IPS-18a (cell line): Measurements from ENCODE around the gene TPO.

Experiments
- H3K27ac ChIP-seq: one replicate; pipeline ENCODE4 v1.5.1; 2013; ENCODE audit warnings: low read length
- H3K27me3 ChIP-seq: one replicate; pipeline ENCODE4 v1.6.1; 2013; ENCODE audit warnings: mild to moderate bottlenecking, low read length; ENCODE audit not compliant: control insufficient read depth, insufficient read depth
- H3K36me3 ChIP-seq: one replicate; pipeline ENCODE4 v1.6.1; 2013; ENCODE audit warnings: low read depth, low read length; ENCODE audit not compliant: control insufficient read depth
- H3K4me1 ChIP-seq: one replicate; pipeline ENCODE4 v1.6.1; 2013; ENCODE audit warnings: low read depth, low read length; ENCODE audit not compliant: control insufficient read depth
- H3K4me3 ChIP-seq: one replicate; pipeline ENCODE4 v1.5.1; 2013; ENCODE audit warnings: low read length
- H3K9ac ChIP-seq: one replicate; pipeline ENCODE4 v1.6.1; 2013; ENCODE audit warnings: mild to moderate bottlenecking, low read length, moderate library complexity
- H3K9me3 ChIP-seq: one replicate; pipeline ENCODE4 v1.6.1; 2013; ENCODE audit warnings: low read depth, low read length; ENCODE audit not compliant: control insufficient read depth

TPO gene

DNA sequence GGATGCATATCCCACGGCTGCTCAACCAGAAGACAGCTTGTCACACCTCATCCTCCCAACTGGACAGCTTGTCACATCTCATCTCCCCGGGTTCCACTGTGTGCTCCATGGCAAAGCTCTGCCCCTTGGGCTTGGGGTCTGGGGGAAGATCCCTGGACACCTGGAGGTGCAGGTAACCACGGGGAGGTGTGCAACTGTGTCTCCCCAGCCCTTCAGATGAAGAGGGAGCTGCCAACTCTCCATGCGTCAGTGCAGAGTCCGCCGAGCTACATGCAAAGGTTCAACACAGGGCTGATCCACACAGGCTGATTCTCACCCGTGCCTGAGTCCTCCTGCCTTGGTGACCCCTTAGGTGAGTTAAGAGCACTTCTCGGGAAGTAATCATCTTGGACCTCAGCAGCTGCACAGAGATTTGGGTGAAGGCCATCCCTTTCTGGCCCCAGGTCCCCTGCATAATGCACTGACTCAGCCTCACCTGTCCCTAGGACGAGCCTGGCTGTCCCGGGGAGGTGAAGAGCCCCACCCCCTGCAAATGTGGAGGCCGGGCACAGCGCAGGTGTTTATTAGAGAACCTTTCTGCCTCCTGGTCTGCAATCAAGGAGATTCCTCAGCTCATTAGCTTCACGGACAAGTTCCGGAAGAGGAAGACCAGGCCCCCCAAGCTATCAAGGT, 173.1 kb downstream of the TPO start:
- Histone ChIP-seq H3K9me3 (no peaks in the 10 kb centered on the region), H3K27ac (no peak overlapping the region), H3K9ac (no peak overlapping the region)

DNA sequence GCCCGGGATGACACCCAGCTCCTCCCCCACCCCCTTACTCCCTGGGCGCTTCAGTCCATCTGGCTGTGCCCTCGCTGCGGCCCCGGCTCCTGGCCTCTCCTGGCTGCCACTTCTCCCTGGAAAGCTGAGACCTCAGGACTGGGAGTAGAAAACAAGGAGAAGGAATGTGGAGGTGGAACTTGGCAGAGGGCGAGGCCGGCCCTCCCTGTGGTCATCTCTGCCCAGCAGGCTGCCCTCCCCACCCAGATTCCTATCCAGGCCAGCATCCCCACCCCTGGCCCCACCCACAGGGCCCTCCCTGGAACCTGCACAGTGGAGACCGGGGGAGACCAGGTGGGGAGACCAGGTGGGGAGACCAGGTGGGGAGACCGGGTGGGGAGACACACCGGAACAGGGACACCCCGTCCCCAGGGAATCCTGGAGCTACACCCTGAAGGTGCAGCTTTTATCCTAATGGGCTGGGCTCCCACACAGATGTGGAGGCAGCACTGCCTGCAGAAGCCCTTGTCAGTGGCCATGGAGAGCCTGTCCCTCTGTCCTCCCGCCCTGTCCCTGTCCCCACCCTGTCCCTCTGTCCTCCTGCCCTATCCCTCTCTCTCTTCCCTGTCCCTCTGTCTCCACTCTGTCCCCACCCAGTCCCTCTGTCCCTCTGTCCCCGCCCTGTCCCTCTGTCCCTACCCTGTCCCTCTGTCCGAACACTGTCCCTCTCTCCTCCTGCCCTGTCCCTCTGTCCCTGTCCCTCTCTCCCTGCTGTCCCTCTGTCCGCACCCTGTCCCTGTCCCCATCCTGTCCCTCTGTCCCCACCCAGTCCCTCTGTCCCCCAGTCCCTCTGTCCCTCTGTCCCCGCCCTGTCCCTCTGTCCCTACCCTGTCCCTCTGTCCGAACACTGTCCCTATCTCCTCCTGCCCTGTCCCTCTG, 173.9 kb downstream of the TPO start:
- H3K36me3 ChIP-seq = no peaks in the 10 kb centered on the region
- no peaks in the 10 kb centered on the region for H3K9me3 ChIP-seq
- no peak overlapping the region for H3K27ac ChIP-seq
- H3K4me3 ChIP-seq = no peak overlapping the region
- no peaks in the 10 kb centered on the region for H3K27me3 ChIP-seq
- no peak overlapping the region for H3K9ac ChIP-seq
- peaks cover 12% of the 10 kb centered on the region for H3K4me1 ChIP-seq

More for the DNA sequence above, 173.1 kb downstream of the TPO start:
- H3K4me1 ChIP-seq = peaks cover 8% of the 10 kb centered on the region
- H3K36me3 ChIP-seq = no peaks in the 10 kb centered on the region
- H3K27me3 ChIP-seq = no peaks in the 10 kb centered on the region
- H3K4me3 ChIP-seq = no peak overlapping the region

DNA sequence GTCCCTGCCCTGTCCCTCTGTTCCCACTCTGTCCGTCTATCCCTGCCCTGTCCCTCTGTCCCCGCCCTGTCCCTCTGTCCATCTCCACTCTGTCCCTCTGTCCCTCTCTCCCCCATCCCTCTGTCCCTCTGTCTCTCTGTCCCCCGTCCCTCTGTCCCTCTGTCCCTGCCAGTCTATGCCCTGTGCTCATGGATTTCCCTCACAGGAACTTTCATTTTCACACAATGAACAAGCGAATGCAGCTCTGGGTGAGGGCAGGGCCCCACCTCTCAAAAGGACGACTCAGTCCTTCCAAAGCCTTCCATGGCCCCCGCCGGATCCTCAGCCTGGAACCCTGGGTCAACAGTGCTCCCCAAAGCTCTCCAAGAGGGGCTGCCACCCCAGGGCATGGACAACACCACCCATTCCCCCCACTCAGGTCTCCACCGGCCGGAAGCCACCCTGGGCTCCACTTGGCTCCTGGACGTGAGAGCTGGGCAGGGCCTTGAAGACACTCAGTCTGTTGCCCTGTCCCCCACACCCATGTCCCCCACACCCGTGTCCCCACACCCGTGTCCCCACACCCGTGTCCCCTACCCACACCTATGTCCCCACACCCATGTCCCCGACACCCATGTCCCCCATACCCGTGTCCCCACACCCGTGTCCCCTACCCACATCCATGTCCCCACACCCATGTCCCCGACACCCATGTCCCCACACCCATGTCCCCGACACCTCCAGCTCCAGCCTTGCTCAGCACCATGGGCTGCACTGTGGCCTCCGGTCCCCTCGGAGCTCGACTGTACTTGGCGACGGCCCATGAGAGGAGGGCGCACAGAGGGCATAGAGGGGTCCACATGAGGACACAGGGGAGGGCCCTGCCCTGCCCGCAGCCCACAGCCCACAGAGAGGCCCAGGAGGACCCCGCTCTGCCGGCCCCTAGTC, 175.1 kb downstream of the TPO start:
- no peaks in the 10 kb centered on the region for H3K9me3 ChIP-seq
- no peak overlapping the region for H3K4me3 ChIP-seq
- no peak overlapping the region for H3K9ac ChIP-seq
- H3K4me1 ChIP-seq = peaks cover 12% of the 10 kb centered on the region
- H3K27me3 ChIP-seq = no peaks in the 10 kb centered on the region
- no peak overlapping the region for H3K27ac ChIP-seq
- no peaks in the 10 kb centered on the region for H3K36me3 ChIP-seq

DNA sequence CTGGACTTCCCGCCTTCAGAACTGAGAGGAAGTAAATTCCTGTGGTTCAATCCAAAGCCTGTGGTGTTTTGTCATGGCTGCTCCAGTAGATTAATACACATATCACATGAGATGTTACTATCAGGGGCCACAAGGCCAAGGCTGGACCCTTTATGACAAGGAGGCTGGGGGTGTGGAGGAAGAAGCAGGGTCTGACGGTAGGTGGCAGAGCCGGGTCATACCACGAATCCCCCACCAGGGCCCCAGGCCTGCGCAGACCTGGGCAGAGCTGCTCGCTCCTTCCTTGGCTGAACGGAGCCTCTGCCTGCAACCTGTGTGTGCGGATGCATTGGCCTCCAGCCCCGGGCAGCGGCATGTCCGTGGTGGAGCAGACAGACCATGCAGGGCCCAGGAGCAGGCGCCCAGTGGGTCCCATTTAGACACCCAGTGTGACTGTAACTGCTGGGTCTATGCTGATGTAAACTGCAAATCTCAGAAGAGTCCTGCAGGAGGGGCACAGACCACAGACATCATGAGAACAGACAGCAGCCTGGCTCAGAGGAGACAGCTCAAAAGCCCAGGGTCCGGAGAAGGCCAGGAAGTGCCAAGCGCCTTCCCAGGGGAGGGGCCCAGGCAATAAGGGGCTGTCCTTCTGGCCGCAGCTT, 175.8 kb downstream of the TPO start:
- Histone ChIP-seq H3K9ac (no peak overlapping the region), H3K27me3 (no peaks in the 10 kb centered on the region), H3K4me3 (no peak overlapping the region), H3K9me3 (no peaks in the 10 kb centered on the region), H3K27ac (no peak overlapping the region), H3K36me3 (no peaks in the 10 kb centered on the region), H3K4me1 (peaks cover 12% of the 10 kb centered on the region)

DNA sequence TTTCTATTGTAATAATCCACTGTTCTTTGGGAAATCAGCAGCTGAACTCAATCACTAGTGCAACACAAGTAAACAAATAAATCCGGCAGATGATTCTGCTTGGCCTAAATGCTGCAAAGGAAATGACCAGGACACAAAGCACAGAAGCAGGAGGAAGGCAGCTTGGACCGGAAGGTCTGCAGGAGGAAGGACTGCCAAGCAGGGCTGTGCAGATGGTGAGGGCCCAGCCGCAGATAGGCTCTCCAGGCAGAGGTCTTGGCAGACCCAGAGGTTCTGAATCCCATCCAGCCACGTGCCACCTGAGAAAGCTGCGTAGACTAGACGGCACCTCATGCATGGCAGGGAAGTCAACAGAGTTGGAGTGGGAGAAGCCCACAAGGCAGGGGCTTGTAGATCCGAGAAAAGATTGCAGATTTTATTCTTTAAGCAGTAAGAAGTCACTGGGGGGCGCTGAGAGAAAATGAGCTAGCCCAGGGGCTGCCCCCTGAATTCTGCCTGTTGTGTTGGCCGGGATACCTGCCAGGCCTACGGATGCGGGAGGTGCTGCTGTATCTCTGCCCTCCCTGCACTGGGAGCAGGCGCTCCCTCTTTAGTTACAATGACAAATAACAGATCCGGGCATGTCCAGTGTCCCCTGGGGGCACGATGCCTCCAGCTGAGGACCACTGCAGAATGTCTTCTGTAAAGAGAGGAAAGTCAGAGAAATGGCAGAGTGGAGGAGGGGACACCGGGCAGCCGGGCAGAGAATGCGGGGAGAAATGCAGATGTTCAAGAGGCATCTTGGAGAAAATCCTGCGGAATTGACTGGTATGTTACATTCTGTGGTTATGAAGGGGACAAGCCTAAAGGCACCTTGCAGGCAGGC, 177.6 kb downstream of the TPO start:
- no peaks in the 10 kb centered on the region for H3K36me3 ChIP-seq
- H3K9me3 ChIP-seq = no peaks in the 10 kb centered on the region
- H3K27ac ChIP-seq = no peak overlapping the region
- no peaks in the 10 kb centered on the region for H3K27me3 ChIP-seq
- H3K4me3 ChIP-seq = no peak overlapping the region
- H3K9ac ChIP-seq = no peak overlapping the region
- H3K4me1 ChIP-seq = peaks cover 12% of the 10 kb centered on the region

DNA sequence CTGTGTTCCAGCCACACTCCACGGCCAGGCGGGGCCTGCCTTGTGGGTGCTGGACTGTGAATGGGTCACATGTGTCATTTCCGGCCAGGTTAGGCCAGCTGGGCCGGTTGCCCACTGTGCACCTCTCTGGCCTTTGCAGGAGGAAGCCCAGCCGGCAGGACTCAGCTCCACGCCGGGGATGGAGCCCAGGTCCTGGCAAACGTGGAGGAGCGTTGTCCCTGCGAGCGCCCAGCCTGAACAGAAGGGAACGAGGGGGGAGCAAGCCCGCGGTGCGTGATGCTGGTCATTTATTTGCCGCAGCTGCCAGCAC, 178.2 kb downstream of the TPO start:
- H3K9me3 ChIP-seq = no peaks in the 10 kb centered on the region
- no peak overlapping the region for H3K4me3 ChIP-seq
- no peaks in the 10 kb centered on the region for H3K36me3 ChIP-seq
- H3K4me1 ChIP-seq = peaks cover 12% of the 10 kb centered on the region
- no peak overlapping the region for H3K27ac ChIP-seq
- no peaks in the 10 kb centered on the region for H3K27me3 ChIP-seq
- H3K9ac ChIP-seq = no peak overlapping the region
